HG03066 (cell line): Measurements from ENCODE around the gene PTPRN2.
"Not testable (repeated sequence)": the region's sequence is repeated elsewhere in the genome, so short reads cannot be mapped to it uniquely, and the experiment has no call there.

ENCODE experiments used
- ATAC-seq: cut with Tn5 transposase; IDR thresholded peaks from one replicate; pipeline ENCODE4 v1.9.1; 2021; ENCODE audit warnings: low read depth; ENCODE audit not compliant: unreplicated experiment

The PTPRN2 gene

DNA sequence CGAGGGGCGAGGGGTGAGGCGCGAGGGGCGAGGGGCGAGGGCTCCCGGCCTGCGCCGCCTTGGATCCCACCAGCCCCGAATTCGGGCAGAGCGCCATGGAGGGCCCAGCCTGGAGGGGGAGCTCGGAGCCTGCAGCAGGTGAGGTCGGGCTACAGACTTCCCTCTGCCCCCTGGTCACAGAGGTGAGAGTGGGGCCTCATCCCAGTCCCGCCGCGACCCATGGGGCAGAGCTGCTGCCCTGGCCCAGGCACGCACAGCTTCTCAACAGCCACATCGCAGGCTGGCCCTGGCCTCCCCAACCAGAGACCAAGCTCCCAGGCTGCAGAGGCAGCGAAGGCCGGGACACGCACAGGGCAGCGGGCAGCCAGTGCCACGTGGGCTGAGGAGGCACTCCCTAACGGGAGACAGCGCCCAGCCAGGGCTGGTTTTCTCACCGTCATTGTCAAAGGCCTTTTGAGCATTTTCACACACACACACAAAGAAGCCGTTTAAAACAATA is 191.8 kb downstream of the PTPRN2 start:
- no peak for ATAC-seq

DNA sequence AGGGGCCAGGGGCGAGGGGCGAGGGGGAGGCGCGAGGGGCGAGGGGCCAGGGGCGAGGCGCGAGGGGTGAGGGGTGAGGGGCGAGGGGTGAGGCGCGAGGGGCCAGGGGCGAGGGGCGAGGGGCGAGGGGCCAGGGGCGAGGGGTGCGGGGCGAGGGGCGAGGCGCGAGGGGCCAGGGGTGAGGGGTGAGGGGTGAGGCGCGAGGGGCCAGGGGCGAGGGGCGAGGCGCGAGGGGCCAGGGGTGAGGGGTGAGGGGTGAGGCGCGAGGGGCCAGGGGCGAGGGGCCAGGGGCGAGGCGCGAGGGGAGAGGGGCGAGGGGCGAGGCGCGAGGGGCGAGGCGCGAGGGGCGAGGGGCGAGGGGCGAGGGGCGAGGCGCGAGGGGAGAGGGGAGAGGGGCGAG is 192.3 kb downstream of the PTPRN2 start:
- no peak for ATAC-seq

DNA sequence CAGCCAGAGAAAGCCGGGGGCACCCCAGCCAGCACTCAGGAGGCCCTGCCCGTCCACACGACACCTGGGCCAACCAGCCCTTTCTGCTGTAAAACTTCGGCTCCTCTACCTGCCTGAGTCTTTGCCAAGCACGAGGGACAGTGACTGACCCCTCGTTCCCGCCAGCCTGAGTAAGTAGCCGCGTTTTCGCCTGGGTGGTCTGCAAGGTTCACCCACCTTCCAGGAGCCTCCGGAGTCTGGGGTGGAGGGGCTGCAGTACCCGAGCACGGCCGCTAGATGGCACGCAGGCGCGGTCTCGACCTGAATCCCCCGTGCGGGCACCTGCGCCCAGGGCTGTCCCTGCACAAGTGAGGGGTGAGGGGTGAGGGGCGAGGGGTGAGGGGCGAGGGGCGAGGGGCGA is 192.7 kb downstream of the PTPRN2 start:
- ATAC-seq = no peak

DNA sequence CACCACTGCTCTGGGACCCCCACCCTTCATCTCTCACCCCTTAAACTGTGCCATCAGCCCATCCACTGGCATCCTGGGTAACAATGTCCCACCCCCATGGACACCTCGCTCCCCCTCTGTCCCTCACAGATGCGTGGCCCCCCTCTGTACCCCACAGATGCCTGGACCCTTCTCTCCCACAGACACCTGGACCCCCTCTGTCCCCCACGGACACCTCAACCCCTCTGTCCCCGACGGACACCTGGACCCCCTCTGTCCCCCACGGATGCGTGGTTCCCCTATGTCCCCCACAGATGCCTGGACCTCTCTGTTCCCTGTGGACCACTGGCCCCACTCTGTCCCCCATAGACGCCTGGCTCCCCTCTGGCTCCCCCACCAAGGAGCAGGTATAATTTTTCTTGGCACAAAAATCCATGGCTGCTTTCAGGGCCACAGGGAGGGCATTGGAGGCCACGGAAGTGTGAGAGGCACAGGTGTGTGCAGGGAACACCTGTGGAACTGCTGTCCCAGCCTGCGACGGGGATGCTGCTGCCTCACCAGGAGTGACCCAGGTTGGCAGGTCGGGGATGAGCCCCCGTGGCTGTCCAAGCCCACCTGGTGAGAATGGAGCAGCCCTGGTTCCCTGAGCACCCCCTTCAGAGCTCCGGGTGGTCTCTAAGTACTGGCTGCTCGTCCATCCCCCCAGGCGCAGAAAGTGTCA is 193.5 kb downstream of the PTPRN2 start:
- ATAC-seq = no peak

DNA sequence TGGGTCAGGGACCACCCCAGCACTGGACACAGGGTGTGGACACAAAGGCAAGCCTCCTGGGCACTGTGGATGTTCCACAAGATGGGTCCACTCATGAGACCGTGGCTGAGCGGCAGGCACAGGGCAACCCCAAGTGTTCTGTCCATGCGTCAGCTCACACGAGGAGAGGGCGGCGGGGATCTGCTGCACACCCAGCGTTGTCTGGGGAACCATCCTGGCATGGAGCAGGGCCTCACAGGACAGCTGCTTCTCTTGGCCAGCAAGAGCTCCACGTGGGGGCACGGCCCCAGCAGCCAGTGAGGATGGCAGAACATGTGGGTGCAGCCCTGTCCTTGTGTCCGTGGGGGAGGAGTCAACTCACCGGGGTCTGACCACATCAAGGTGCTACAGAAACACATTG is 195.4 kb downstream of the PTPRN2 start:
- ATAC-seq = no peak

DNA sequence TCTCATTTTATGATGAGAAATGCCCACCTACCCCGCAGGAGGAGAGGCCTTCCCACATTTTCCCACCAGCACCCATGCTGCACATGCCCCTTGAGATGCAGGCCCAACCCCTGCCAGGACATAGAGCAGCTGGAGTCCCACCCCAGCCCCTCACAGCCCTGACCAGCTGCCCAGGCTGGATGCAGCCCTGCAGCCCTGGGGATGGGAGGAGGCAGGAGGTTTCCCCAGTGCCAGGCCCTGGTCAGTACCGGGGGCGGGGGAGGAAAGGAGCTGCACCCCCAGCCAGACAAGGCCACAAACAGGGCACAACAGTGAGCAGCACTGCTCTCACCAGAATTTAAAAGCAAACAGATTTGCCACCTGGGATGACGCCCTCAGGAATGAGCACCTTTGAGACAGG is 196.1 kb downstream of the PTPRN2 start:
- ATAC-seq = no peak

DNA sequence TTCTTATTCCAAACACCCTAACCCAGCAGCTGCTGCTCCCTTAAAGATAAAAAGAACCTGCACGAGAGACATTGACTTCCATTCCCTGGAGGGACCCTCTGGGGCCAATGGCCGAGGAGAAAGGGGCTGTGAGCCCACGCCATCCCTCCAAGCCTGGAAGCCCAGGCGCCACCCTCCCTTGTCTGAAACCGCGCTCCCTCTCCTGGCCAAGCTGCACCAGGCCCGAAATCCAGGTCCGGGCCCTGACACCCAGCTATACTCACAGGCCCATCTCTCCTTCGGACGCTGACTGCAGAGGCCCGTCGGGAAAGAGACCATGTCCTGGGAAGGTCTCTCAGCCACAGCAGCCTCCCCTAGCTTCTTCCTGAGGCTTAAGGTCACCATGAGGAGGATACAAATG is 196.5 kb downstream of the PTPRN2 start:
- no peak for ATAC-seq

DNA sequence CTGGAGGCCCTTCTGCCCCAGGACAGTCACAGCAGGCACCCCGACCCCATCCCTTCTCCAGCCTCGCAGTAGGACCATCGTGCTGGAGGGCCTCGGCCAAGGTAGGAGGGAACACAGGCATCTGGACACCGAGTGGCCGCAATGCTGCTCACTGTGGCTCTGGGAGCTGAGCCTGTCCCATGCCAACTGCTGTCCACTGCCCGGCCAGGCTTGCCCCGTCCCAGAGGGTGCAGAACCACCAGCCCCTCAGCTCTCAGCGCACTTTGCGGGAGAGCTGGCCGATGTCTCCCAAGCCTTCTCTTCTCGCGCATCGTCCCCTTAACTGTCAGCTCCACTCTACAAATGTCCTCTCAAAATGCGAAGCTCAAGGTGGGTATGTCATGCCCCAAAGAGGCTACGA is 197.2 kb downstream of the PTPRN2 start:
- ATAC-seq = no peak

DNA sequence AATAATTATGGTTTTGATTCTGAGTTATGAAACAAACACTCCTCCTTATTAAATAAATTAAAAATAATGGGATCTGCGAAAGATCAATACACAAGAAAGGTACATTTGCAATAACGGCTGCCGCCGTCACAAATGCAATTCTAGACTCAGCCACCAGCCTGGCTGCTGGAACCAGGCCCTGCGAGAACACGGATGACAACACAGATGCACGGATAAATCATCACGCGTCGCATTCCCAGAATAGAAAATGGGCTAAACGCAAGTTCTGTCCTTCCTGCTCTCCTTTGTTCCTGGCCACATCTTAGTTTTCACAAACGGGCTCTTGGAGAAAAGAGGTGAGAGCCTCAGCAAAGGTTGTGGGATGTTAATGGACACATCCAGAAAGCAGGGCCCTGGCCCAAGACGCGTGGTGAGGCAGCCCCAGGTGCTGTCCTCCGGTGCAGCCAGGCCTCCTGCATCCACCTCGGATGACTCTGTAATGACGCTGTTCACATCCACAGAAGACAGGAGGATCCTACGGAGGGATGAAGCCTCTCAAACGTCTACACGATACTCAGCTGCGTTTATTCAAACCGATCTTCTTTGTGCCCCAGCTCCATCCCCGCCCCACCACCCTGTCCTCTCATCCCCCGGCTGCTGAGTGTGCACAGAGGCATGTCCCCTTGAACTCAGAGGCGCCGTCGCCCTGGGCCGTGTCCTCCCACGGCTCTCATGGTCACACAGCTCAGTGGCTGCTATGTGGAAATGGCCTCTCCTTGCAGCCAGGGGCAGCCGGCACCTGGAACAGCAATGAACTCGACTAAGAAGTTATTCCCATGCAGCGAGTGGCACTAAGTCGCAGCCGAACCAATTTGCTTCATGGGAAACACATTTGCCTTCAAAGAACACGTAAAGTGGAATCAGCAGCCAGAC is 197.9 kb downstream of the PTPRN2 start:
- no peak for ATAC-seq

DNA sequence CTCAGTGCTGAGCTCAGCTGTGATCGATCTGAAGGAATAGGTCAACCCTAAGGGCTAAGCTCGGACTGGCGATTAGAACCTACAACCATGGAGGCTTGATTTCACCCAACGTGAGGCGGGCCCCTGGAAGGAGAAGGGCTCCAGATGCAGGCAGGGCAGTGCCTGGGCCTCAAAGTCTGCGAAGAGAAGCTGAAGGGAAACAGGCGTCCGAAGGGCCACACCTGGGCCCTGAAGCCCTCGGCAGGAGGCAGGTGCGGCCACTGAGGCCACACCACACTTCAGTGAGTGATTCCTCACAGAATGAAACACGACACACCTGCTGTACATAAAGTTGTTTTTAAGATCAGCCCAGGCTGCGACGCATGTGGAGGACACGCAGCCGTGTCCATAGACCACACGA is 198.7 kb downstream of the PTPRN2 start:
- ATAC-seq = no peak

DNA sequence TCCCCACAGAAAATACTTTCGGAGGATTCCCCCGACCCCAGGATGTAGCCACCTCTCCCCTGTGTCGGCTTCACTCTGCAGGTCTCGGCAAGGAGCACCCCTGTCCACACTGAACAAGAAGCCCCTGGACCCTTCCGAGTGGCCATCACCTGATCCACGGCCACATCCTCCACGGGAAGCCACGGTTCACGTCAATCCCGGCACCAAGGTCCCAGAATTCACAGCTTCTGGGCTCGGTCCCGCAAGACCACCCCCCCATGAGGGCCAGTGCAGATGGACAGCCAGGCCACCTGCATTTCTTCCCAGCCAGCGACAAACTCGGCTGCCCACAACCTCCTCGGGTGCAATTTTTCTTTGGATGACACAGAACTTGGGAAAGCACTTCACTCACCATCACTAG is 199.6 kb downstream of the PTPRN2 start:
- no peak for ATAC-seq

DNA sequence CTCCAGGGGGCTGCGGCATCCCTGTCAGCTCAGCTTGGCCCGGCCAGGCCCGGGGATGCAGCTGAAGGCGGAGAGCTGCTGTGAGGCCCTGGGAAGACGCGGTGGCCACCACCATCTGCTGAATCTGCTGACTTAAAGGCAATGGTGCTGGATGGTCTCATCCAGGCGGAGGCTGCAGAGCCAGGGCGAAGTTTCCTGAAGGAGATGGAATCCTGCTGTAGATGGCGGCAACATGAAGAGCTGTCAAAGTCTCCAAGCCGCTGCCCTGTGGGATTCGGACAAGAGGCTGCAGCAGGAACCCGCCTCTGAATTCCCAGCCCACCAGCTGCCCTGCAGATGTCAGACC is 200.1 kb downstream of the PTPRN2 start:
- ATAC-seq = no peak

DNA sequence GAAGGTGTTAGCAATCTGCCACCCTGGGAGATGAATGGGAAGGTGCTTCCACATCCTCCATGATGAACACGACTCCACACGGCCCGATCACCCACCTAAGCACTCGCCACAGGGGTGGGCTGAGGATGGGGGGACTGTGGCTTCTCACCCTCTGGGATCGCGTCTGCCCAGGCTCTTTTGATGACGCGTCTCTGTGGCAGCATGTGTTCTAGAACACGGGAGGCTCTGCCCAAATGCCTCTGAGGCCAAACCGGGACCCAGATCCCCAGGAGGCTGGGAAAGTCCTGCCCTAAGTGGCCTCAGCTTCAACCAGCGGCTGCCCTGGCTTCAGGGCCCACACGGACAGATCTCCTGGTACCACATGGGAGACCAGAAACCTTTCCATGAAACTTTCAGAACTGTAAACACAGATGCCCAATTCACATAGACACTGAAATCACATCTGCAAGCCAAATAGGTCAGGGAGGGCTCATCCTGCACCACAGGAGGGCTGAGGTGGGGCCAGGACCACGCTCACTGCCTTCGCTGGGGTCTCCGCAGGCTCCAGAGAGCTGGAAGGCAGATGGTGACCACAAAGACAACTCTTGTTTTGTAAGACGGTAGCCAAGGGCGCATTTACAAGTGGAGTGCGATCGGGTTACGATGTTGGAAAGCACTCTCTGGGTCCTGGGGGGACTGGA is 200.6 kb downstream of the PTPRN2 start:
- no peak for ATAC-seq

DNA sequence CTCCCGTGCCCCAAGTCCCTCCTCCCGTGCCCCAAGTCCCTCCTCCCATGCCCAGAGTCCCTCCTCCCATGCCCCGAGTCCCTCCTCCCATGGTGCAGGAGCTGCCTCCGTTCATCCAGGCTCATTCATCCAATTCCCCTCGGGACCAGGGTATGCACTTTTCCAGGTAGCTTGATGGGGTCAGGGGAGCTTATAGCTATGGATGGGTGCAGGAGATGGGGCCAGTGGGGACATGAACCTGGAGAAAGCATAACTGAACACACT is 201.3 kb downstream of the PTPRN2 start:
- ATAC-seq = no peak

DNA sequence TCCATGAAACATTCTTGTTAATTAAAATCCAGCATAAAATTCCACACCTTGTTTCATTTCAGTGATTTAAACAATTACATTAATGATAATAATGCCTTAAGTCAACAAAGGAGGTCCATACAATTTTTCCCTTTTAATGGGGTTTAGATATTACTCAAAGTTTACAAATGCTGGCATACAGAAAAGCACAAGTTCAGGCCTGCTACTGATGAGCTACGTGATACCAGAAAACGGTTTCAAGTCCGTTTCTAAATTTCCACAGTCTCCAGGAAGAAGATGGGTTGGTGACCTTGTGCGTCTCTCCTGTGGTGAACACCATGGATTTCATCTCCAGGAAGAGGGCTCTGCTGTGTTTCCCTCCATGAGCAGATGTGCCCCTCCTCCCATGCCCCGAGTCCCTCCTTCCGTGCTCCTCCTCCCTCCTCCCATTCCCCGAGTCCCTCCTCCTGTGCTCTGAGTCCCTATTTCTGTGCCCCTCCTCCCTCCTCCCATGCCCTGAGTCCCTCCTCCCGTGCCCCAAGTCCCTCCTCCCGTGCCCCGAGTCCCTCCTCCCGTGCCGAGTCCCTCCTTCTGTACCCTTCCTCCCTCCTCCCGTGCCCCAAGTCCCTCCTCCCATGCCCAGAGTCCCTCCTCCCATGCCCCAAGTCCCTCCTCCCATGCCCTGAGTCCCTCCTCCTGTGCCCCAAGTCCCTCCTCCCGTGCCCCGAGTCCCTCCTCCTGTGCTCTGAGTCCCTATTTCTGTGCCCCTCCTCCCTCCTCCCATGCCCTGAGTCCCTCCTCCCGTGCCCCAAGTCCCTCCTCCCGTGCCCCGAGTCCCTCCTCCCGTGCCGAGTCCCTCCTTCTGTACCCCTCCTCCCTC is 201.9 kb downstream of the PTPRN2 start:
- ATAC-seq = not testable (repeated sequence)

DNA sequence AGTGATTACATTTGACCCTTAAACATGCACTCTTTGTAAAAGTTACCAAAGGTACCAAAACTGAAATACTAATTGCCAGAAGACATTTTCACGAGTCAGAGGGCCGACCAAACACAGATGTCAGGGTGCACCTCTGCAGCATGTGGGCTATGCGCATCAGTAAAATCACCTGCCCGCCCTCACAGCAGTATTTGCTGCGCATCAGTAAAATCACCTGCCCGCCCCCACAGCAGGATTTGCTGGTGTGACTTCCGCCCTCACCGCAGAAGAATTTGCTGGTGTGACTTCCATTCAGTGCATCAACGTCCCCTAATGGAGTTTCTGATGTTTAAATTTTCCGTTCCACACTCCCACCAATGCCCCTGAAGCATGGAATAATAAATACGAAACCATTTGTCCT is 202.9 kb downstream of the PTPRN2 start:
- ATAC-seq = no peak

DNA sequence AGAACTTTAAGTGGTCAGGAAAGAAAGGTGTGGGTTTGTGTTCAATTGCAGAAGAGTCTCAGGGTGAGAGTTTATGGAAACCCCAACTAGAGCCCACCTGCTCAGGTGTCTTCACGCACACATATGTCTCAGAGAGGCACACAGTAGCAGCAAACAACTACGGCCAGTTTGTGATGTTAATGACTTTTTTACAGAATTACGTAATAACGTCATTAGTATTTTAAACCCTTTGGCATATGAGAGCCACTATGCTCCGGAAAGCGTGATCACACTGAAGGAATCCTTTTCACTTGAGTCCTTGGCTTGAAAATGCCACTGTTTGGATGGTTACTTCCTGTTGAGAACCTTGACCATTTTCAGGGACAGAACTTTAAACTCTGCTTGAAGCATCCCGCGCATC is 204.0 kb downstream of the PTPRN2 start:
- no peak for ATAC-seq

DNA sequence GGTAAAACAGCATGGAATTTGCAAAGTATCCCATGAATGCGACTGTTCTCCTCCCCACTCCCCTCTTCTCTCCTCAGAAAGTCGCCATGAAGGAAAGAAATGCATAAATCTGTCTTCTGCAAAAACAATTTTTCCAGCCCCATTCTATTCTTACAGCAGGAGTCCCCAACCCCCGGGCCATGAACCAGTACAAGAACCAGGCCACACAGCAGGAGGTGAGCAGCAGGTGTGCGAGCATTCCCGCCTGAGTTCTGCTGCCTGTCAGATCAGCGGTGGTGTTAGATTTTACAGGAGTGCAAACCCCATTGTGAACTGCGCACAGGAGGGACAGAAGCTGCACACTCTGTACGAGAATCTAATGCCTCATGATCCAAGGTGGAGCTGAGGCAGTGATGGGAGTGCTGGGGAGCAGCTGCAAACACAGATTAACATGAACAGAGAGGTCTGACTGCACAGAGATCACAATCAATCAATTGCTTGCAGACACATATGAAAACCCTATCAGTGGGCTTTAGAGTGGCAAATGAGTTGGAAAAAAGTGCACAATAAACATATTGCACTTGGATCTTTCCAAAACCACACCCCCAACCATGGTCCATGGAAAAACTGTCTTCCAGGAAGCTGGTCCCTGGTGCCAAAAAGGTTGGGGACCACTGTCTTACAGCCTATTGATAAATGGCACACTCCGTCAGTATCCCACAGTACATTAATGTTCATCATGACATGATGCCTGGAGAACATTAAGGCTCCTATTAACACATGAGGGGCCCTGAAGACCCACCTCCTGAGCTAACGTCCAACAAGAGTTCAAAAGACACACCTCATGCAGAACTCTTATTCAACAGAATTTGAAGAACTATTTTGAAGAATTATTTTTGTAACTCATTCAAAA is 205.0 kb downstream of the PTPRN2 start:
- no peak for ATAC-seq

DNA sequence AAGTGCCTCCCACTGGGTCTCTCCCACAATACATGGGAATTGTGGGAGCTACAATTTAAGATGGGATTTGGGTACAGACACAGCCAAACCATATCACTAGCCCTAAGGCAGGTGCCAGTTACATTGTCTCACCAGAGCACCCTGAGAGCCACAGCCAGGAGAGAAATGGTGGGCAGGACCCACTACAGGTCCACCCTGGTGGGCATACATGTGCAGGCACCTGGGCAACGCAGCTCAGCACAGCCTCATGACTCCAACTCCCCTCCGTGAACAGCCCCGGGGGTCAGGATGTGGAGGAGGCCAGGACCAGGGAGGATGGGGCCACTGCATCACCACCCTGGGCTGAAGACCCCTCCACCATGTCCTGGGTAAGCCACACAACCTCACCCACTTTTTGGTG is 205.7 kb downstream of the PTPRN2 start:
- ATAC-seq = no peak

DNA sequence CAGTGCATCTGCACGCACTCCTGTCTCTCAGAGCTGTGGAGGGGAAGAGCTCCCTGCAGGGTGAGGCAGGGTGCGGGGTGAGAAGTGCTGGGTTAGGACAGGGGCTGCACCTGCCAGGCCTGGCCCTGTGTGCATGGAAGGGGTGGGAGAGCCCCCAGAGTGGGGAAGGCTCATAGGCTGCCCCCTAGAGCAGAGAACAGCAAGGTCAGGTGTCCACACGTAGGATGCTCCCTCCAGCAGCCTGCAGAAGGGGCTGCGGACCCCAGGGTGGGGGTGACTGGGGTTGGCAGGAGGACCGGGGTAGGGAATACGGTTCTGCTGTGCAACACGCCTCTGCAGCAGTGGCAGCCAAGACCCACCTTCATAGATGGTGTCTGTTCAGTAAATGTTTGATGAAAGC is 208.6 kb downstream of the PTPRN2 start:
- no peak for ATAC-seq
